ENCODE data around the gene ARCN1.

The ARCN1 gene

DNA sequence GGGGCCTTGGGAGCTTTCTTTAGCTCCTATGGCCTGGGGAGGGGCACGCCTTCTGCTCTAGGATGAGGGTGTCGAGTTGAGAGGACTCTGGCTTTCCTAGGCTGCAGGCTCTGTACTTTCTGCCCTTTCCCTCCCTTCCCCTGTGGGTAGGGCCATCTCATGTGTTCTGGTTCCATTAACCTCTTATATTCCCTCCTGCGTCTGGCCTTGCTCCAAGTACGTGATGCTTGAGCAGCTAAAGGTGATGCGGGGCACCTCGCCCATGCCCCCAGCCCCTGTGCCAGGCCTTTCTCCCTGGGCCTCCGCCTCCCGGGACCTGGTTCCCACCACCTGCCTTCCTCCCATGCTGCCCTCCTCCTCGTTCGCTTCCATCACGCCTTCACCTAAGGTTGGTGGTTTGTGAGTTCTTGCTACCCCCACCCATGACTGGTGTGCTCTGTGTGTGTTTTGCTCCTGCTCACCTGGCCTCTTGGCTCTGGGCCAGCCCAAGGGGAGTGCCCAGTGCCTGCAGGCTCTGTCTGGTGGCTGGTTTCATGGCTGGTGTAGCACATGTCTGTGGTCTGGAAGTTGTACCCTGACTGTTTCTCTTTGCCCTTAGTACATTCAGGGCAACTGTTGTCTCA, 69.3 kb downstream of the ARCN1 start:
- H3K4me3 ChIP-seq (ENCODE audit: low read length): no peak overlapping the region
- TF ChIP-seq, protein P1, sequence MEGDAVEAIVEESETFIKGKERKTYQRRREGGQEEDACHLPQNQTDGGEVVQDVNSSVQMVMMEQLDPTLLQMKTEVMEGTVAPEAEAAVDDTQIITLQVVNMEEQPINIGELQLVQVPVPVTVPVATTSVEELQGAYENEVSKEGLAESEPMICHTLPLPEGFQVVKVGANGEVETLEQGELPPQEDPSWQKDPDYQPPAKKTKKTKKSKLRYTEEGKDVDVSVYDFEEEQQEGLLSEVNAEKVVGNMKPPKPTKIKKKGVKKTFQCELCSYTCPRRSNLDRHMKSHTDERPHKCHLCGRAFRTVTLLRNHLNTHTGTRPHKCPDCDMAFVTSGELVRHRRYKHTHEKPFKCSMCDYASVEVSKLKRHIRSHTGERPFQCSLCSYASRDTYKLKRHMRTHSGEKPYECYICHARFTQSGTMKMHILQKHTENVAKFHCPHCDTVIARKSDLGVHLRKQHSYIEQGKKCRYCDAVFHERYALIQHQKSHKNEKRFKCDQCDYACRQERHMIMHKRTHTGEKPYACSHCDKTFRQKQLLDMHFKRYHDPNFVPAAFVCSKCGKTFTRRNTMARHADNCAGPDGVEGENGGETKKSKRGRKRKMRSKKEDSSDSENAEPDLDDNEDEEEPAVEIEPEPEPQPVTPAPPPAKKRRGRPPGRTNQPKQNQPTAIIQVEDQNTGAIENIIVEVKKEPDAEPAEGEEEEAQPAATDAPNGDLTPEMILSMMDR (conservative IDR thresholded peaks at IDR 0.05; ENCODE audit: low read length): no peak
- DNase-seq (ENCODE audit: low read depth): no peak

GRCh38 chr11:118643142-118643994, 71.2 kb downstream of the ARCN1 start:
- no peak for DNase-seq (ENCODE audit: low read depth)
- TF ChIP-seq, protein P1 (conservative IDR thresholded peaks at IDR 0.05; ENCODE audit: low read length): no peak
- no peak overlapping the region for H3K4me3 ChIP-seq (ENCODE audit: low read length)

DNA sequence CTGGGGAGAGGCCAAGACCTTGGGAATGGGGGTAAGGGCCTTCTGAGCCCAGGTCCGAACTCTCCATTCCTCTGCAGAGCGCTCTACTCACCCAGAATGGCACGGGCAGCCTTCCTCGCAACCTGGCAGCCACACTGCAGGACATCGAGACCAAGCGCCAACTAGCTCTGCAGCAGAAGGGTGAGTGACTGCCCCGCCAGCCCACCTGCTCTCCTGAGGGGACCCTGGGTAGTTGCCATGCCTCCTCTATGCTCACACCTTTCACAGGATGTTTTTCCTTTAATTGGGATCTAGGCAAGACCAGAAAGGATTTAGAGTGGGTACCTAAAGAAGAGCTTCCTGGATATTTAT, 71.8 kb downstream of the ARCN1 start:
- DNase-seq (ENCODE audit: low read depth): no peak
- H3K4me3 ChIP-seq (ENCODE audit: low read length): no peak overlapping the region
- TF ChIP-seq, protein P1 (conservative IDR thresholded peaks at IDR 0.05; ENCODE audit: low read length): no peak

GRCh38 chr11:118644496-118644895, 72.3 kb downstream of the ARCN1 start:
- H3K4me3 ChIP-seq (ENCODE audit: low read length): no peak overlapping the region
- TF ChIP-seq, protein P1 (conservative IDR thresholded peaks at IDR 0.05; ENCODE audit: low read length): no peak
- no peak for DNase-seq (ENCODE audit: low read depth)

- TF ChIP-seq, protein P1 (conservative IDR thresholded peaks at IDR 0.05; ENCODE audit: low read length): no peak
- no peak for DNase-seq (ENCODE audit: low read depth)
- H3K4me3 ChIP-seq (ENCODE audit: low read length): no peak overlapping the region
These were observed 73.0 kb downstream of the ARCN1 start for GRCh38 chr11:118645066-118645715.

- H3K4me3 ChIP-seq (ENCODE audit: low read length): no peak overlapping the region
- TF ChIP-seq, protein P1 (conservative IDR thresholded peaks at IDR 0.05; ENCODE audit: low read length): no peak
- no peak for DNase-seq (ENCODE audit: low read depth)
These were observed 74.2 kb downstream of the ARCN1 start for GRCh38 chr11:118646393-118646792.

Measured in AG10803 (cell line).